Lower lobe of right lung (tissue), 2 donors: ENCODE measurements around the gene BICD2. TPM values are rescaled to one million over a fixed set of nuclear protein-coding genes. Genes with fewer than 3 reads are reported as not detected.
A peak's percentile ranks its signal among the peaks of the same experiment; 100 is the strongest.

Experiments used
- ATAC-seq, 2 donors: fragments of 200-7000 bp; cut with Tn5 transposase; one replicate each; pipeline ENCODE4 v1.9.1; 2020 to 2022; ENCODE audit warnings: mild to moderate bottlenecking in 2 of 2, moderate library complexity in 2 of 2
- DNase-seq: peaks from one replicate; pipeline ENCODE4 v3.0.0-alpha.2; 2020
- H3K27ac ChIP-seq: fragments of 200-600 bp; one replicate; pipeline ENCODE4 v1.8.0; 2022
- H3K27me3 ChIP-seq: fragments of 200-600 bp; one replicate; pipeline ENCODE4 v1.8.0; 2022; ENCODE audit warnings: low read depth
- H3K36me3 ChIP-seq: fragments of 200-600 bp; one replicate; pipeline ENCODE4 v1.8.0; 2022; ENCODE audit warnings: mild to moderate bottlenecking
- H3K4me1 ChIP-seq: fragments of 200-600 bp; one replicate; pipeline ENCODE4 v1.8.0; 2022
- H3K4me3 ChIP-seq: fragments of 200-600 bp; one replicate; pipeline ENCODE4 v1.8.0; 2022; ENCODE audit warnings: mild to moderate bottlenecking
- H3K9me3 ChIP-seq: fragments of 200-600 bp; one replicate; pipeline ENCODE4 v1.8.0; 2022
- CTCF ChIP-seq: fragments of 200-600 bp; IDR thresholded peaks from one replicate; pipeline ENCODE4 v1.8.0; 2022; ENCODE audit warnings: antibody characterized with exemption, mild to moderate bottlenecking
- intact Hi-C: fragments of 100-400 bp; cut with DNase I; formaldehyde crosslinking; loops from one replicate; pipeline ENCODE4 v1.11.0; 2022
- total RNA-seq: library from RNA; stranded (reverse); fragmentation: NEBNext Ultra II Directional; extraction: Animal tissue kit (Norgen Biotek cat#: 25700); gene quantifications from one replicate; pipeline ENCODE4 v1.2.1, GENCODE V29; 2021
- donor health status: DM: no; HTN: yes; CAD: no; lungs with severe emphysema.

Gene BICD2
- total RNA-seq, 1 donor from 2014 or later, result 34.9 TPM

GRCh38 chr9:92723801-92724323, 40.8 kb downstream of the BICD2 start:
- Histone ChIP-seq H3K9me3 (no peaks in the 10 kb centered on the region), H3K27ac (peak overlapping the region; percentile 57), H3K4me1 (peaks cover 43% of the 10 kb centered on the region), H3K36me3 (peaks cover 64% of the 10 kb centered on the region), H3K4me3 (no peak overlapping the region), H3K27me3 (no peaks in the 10 kb centered on the region)
- DNase-seq, result peak; percentile 14
- no peak for ATAC-seq
- intact Hi-C loops, result no loop called here
- TF ChIP-seq CTCF, result no peak

GRCh38 chr9:92723299-92723625, 41.4 kb downstream of the BICD2 start:
- Histone ChIP-seq H3K36me3 (peaks cover 64% of the 10 kb centered on the region), H3K4me3 (no peak overlapping the region), H3K27ac (peak overlapping the region; percentile 57), H3K4me1 (peaks cover 40% of the 10 kb centered on the region), H3K9me3 (no peaks in the 10 kb centered on the region), H3K27me3 (no peaks in the 10 kb centered on the region)
- intact Hi-C loops, result no loop called here
- ATAC-seq (peak; percentile 78 to 90), DNase-seq (no peak)
- no peak for TF ChIP-seq CTCF

DNA sequence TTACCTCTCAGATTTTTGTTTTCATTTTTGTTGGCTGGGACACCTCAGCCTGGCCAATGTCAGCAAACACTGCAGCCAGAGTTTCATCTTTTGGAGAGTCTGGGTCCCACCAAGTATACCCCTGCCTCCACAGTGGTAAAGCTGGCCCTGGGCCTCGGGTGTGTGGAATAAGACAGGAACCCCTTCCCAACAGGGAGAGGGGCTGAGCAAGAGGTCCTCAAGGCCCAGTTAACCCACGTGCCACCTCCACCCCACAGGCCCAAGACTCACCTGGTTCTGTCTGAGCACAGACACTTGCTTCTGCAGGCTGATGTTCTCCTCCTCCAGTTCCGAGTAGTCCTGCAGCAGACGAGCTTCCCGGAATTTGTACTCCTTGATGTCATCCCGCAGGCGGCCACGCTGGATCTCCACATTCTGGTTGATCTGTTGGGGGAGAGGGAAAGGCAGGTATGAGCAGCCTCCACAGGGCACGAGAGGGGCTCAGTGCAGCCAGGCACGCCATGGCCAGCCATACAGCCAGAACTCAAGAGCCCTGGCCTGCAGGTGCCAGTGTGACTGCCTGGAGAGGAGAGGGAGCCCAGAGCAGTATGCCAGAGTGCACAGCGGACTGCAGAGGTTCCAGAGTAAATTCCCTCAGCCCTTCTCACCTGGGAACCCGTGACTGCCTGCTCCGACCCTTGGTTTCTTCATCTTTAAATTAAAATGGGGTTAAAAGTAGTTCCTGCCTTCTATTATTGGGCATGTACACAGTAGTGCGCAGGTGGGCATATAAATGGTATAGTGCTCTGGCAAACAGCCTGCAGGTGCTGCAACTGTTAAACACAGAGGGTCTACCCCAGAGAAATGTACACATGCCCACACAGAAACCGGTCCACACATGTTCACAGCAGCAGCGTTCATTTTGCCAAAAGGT, 42.0 kb downstream of the BICD2 start:
- Histone ChIP-seq H3K9me3 (no peaks in the 10 kb centered on the region), H3K27me3 (no peaks in the 10 kb centered on the region), H3K27ac (peak overlapping the region; percentile 57), H3K36me3 (peaks cover 64% of the 10 kb centered on the region), H3K4me3 (no peak overlapping the region), H3K4me1 (peaks cover 40% of the 10 kb centered on the region)
- intact Hi-C loops, result no loop called here
- ATAC-seq (peak; percentile 39 to 41), DNase-seq (peak; percentile 51)
- TF ChIP-seq CTCF, result no peak

DNA sequence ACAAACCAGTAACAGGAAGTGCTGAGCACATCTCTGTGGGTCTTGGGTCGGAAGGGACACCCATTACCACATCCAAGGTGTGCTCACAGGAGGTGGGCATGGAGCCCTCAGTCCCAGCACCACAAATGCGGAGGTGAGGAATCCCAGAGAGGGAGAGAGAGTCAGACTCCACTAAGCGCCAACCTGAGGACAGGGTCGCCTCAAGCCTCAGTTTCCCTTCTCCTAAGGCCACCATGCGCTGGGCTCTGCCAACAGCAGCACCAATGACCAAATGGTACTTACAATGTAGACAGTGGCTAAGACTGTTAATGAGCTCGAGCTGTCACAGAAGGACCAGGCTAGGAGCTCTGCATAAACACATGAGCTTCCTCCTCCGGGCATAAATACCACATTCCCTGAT, 43.1 kb downstream of the BICD2 start:
- no peak for TF ChIP-seq CTCF
- Histone ChIP-seq H3K4me3 (no peak overlapping the region), H3K36me3 (peaks cover 68% of the 10 kb centered on the region), H3K27me3 (no peaks in the 10 kb centered on the region), H3K27ac (no peak overlapping the region), H3K9me3 (no peaks in the 10 kb centered on the region), H3K4me1 (peaks cover 29% of the 10 kb centered on the region)
- ATAC-seq (no peak), DNase-seq (peak; percentile 32)
- intact Hi-C loops, result no loop called here

- Histone ChIP-seq H3K4me1 (peaks cover 27% of the 10 kb centered on the region), H3K27ac (no peak overlapping the region), H3K36me3 (peaks cover 68% of the 10 kb centered on the region), H3K27me3 (no peaks in the 10 kb centered on the region), H3K4me3 (no peak overlapping the region), H3K9me3 (no peaks in the 10 kb centered on the region)
- intact Hi-C loops, result no loop called here
- peak; percentile 20 for DNase-seq
- TF ChIP-seq CTCF, result no peak
- no peak for ATAC-seq
Measured at GRCh38 chr9:92720807-92721535, 43.7 kb downstream of the BICD2 start.
